Measurements from ENCODE around the gene SOCS7.

- TF ChIP-seq CTCF (IDR thresholded peaks at IDR 0.05; ENCODE audit: low read depth, low read length, poor library complexity, severe bottlenecking) = no peak
- TF ChIP-seq EZH2phosphoT487 (IDR thresholded peaks at IDR 0.05; ENCODE audit: borderline replicate concordance, low read length) = no peak
Measured at GRCh38 chr17:38324141-38324697, 27.4 kb upstream of the SOCS7 start.
